ENCODE results near the gene AFG3L2. TPM values are rescaled to one million over a fixed set of nuclear protein-coding genes. Genes with fewer than 3 reads are reported as not detected.

Gene AFG3L2
- total and polyA plus RNA-seq, 9 of the 15 experiments (the other 6 are each of a cell fraction or from before 2014, with no cell fraction given) = 24.1 to 109 (median 84.0) TPM

DNA sequence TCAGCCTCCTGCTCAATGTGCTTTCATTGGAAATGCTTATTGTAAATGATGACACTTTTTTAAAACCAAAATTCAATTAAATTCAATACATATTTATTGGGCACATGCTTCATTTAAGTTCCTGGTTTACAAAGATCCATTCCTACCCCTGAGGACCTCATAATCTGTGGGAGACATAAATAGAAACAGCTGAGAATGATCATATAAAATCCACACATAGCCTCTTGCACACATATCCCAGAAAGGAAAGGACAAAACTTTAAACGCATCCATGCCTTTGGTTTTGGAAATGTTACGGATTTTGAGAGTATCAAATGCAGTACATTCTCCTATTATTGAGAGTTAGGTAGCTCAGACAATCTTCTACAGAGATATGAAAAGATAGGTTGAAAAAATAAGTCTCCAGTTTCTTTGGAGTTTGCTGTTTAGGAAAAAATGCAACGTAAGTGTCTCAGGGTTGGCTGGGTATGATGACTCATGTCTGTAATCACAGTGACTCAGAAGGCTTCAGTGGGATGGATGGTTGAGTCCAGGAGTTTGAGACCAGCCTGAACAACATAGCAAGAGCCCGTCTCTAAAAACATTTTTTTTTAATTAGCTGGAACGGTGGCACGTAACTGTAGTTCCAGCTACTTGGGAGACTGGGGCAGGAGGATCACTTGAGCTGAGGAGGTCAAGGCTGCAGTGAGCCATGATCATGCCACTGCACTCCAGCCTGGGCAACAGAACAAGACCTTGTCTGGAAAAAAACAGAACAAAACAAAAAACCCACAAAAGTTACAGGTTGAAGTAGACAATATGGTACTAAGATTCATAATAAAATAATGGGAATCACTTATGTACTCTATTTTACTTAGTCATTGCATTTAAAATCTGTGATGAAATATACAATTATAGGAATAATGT, 26.8 kb upstream of the AFG3L2 start (continued):
- TF ChIP-seq, protein P1, sequence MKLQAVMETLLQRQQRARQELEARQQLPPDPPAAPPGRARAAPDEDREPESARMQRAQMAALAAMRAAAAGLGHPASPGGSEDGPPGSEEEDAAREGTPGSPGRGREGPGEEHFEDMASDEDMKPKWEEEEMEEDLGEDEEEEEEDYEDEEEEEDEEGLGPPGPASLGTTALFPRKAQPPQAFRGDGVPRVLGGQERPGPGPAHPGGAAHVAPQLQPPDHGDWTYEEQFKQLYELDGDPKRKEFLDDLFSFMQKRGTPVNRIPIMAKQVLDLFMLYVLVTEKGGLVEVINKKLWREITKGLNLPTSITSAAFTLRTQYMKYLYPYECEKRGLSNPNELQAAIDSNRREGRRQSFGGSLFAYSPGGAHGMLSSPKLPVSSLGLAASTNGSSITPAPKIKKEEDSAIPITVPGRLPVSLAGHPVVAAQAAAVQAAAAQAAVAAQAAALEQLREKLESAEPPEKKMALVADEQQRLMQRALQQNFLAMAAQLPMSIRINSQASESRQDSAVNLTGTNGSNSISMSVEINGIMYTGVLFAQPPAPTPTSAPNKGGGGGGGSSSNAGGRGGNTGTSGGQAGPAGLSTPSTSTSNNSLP (IDR thresholded peaks at IDR 0.05; ENCODE audit: borderline replicate concordance, low read depth, low read length) = no peak
- TF ChIP-seq MCM2 (IDR thresholded peaks at IDR 0.05; ENCODE audit: low read depth) (no peak), NBN (IDR thresholded peaks at IDR 0.05; ENCODE audit: low read depth) (peak; percentile 61), NR2F6 (CRISPR knock-in tag; IDR thresholded peaks at IDR 0.05) (no peak), JUN (IDR thresholded peaks at IDR 0.05; ENCODE audit: borderline replicate concordance, low read depth, low read length) (peak; percentile 97), JUN (CRISPR knock-in tag; IDR thresholded peaks at IDR 0.05; ENCODE audit: borderline replicate concordance) (no peak), ZEB2 (IDR thresholded peaks at IDR 0.05) (no peak), MAFF (IDR thresholded peaks at IDR 0.05; ENCODE audit: low read length) (peak; percentile 89), ADNP (tag; IDR thresholded peaks at IDR 0.05) (peak; percentile 97)

GRCh38 chr18:12401881-12402280, 24.9 kb upstream of the AFG3L2 start:
- Histone ChIP-seq H3K27me3 (ENCODE audit: control insufficient read depth in 2 of 2, insufficient read depth in 2 of 2, low read length in 2 of 2) (peaks cover 1 to 2% of the 10 kb centered on the region in 2 experiments; a peak in 2 of 5 replicates), H3K4me1 (replicated peaks in 1 of 2; ENCODE audit: control insufficient read depth in 2 of 2, insufficient read depth in 2 of 2, low read length in 2 of 2) (peaks cover 22 to 26% of the 10 kb centered on the region in 2 experiments; a peak in 4 of 5 replicates), H3K27ac (ENCODE audit: extremely low read depth, low read depth, low read length) (no peak overlapping the region), H3K4me3 (no peak overlapping the region), H3K36me3 (ENCODE audit: control insufficient read depth, insufficient read depth, low read length) (no peaks in the 10 kb centered on the region), H3K9ac (ENCODE audit: insufficient read depth in 1 of 2, low read depth in 2 of 2, low read length in 2 of 2) (no peak overlapping the region), H4K20me1 (replicated peaks; ENCODE audit: control insufficient read depth, insufficient read depth, low read length) (no peaks in the 10 kb centered on the region), H3K9me1 (ENCODE audit: control insufficient read depth, insufficient read depth, low read length) (no peaks in the 10 kb centered on the region), H3K9me3 (replicated peaks; ENCODE audit: control insufficient read depth, insufficient read depth, low read depth, low read length) (no peaks in the 10 kb centered on the region), H3K79me2 (ENCODE audit: control insufficient read depth, insufficient read depth, low read length) (no peaks in the 10 kb centered on the region), H2AFZ (ENCODE audit: low read depth, low read length) (no peak overlapping the region), H3K4me2 (ENCODE audit: insufficient read depth, low read length) (no peak overlapping the region)
- in situ Hi-C loops (cut with MboI) = no loop called here
- DNase-seq (ENCODE audit: extremely low read depth in 1 of 4, low spot score in 3 of 4) (peak in 2 of 4 experiments; percentile 5 to 6), FAIRE-seq (no peak), ATAC-seq (no peak; the same call in 2 of the 3 replicates)
- BruUV-seq (replicated peaks) = no TSS peak
- 47% methylated on average over 4 of the region's 9 CpGs for WGBS (ENCODE audit: insufficient coverage, low coverage, missing lambda C conversion rate)
- ChIA-PET CTCF (ENCODE audit: low intra/inter-chr PET ratio) (no interaction called here), POLR2A (interaction anchor here (1.0 kb wide), 1 partner anchor 26 kb away, joined by 3 read pairs; no protein-coding TSS in a partner anchor)
- intact Hi-C loops (cut with micrococcal nuclease) = no loop called here
- TF ChIP-seq SMAD4 (CRISPR knock-in tag; conservative IDR thresholded peaks at IDR 0.05) = no peak
- no peak for TF ChIP-seq TGIF2 (CRISPR knock-in tag; IDR thresholded peaks at IDR 0.05)
- TF ChIP-seq, protein P2, sequence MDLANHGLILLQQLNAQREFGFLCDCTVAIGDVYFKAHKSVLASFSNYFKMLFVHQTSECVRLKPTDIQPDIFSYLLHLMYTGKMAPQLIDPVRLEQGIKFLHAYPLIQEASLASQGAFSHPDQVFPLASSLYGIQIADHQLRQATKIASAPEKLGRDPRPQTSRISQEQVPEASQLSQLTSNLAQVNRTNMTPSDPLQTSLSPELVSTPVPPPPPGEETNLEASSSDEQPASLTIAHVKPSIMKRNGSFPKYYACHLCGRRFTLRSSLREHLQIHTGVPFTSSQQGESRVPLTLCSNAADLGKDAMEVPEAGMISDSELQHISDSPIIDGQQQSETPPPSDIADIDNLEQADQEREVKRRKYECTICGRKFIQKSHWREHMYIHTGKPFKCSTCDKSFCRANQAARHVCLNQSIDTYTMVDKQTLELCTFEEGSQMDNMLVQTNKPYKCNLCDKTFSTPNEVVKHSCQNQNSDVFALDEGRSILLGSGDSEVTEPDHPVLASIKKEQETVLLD (IDR thresholded peaks at IDR 0.05) = no peak
- TF ChIP-seq ZNF778 (CRISPR knock-in tag; IDR thresholded peaks at IDR 0.05) = no peak
- TF ChIP-seq EP300 (IDR thresholded peaks at IDR 0.05; ENCODE audit: low read length) = no peak
- no peak for TF ChIP-seq PRMT5 (CRISPR knock-in tag; IDR thresholded peaks at IDR 0.05)
- no peak for TF ChIP-seq TOE1 (IDR thresholded peaks at IDR 0.05; ENCODE audit: borderline replicate concordance)
- TF ChIP-seq TOE1 (CRISPR knock-in tag; IDR thresholded peaks at IDR 0.05; ENCODE audit: borderline replicate concordance, low read depth) = no peak
